WTC11 (cell line): ENCODE data around the gene TRIM9.

Source experiments
- E2F4 ChIP-seq: sonication (generic); formaldehyde crosslinking; IDR thresholded peaks from 2 replicates; pipeline ENCODE4 v1.8.1; 2022; ENCODE audit warnings: low read depth, mild to moderate bottlenecking, moderate library complexity, missing genetic modification reagents, borderline replicate concordance
- IRF2 ChIP-seq: sonication (generic); formaldehyde crosslinking; IDR thresholded peaks from 2 replicates; pipeline ENCODE4 v1.8.0; 2022; ENCODE audit warnings: low read depth, missing genetic modification reagents, borderline replicate concordance
- NR2C2 ChIP-seq: sonication (generic); formaldehyde crosslinking; IDR thresholded peaks from 2 replicates; pipeline ENCODE4 v1.8.0; 2022; ENCODE audit warnings: mild to moderate bottlenecking, missing genetic modification reagents
- NR3C1 ChIP-seq: sonication (generic); formaldehyde crosslinking; conservative IDR thresholded peaks from 2 replicates; pipeline ENCODE4 v1.8.1; 2023; ENCODE audit warnings: low read depth, mild to moderate bottlenecking, missing genetic modification reagents
- SP1 ChIP-seq: sonication (generic); formaldehyde crosslinking; conservative IDR thresholded peaks from 2 replicates; pipeline ENCODE4 v1.8.1; 2022; ENCODE audit warnings: missing genetic modification reagents
- TCF7 ChIP-seq: sonication (generic); formaldehyde crosslinking; IDR thresholded peaks from 2 replicates; pipeline ENCODE4 v1.8.0; 2022; ENCODE audit warnings: mild to moderate bottlenecking, low read depth, missing genetic modification reagents, moderate library complexity
- TP53 ChIP-seq: sonication (generic); formaldehyde crosslinking; IDR thresholded peaks from 2 replicates; pipeline ENCODE4 v1.8.1; 2023; ENCODE audit warnings: mild to moderate bottlenecking, missing genetic modification reagents
- USF2 ChIP-seq: sonication (generic); formaldehyde crosslinking; IDR thresholded peaks from 2 replicates; pipeline ENCODE4 v1.8.1; 2023; ENCODE audit warnings: mild to moderate bottlenecking, missing genetic modification reagents, moderate library complexity
- ZNF121 ChIP-seq: sonication (generic); formaldehyde crosslinking; IDR thresholded peaks from 2 replicates; pipeline ENCODE4 v1.8.0; 2023; ENCODE audit warnings: missing genetic modification reagents
- ZNF232 ChIP-seq: sonication (generic); formaldehyde crosslinking; IDR thresholded peaks from 2 replicates; pipeline ENCODE4 v1.8.0; 2022; ENCODE audit warnings: mild to moderate bottlenecking, missing genetic modification reagents
- ZNF263 ChIP-seq: sonication (generic); formaldehyde crosslinking; IDR thresholded peaks from 2 replicates; pipeline ENCODE4 v1.8.1; 2022; ENCODE audit warnings: low read depth, mild to moderate bottlenecking, moderate library complexity, missing genetic modification reagents
- TF ChIP-seq, protein P1 (sequence below): fragments of 200-600 bp; IDR thresholded peaks from 2 replicates; pipeline ENCODE4 v1.8.0; 2022; ENCODE audit warnings: antibody characterized with exemption

- TF ChIP-seq ZNF232 (CRISPR knock-in tag) (no peak), NR2C2 (no peak), ZNF121 (CRISPR knock-in tag) (no peak), TP53 (no peak), E2F4 (CRISPR knock-in tag) (no peak), SP1 (CRISPR knock-in tag) (no peak), TCF7 (CRISPR knock-in tag) (no peak), ZNF263 (CRISPR knock-in tag) (no peak), USF2 (CRISPR knock-in tag) (no peak), IRF2 (CRISPR knock-in tag) (no peak), NR3C1 (CRISPR knock-in tag) (no peak)
- TF ChIP-seq, protein P1, sequence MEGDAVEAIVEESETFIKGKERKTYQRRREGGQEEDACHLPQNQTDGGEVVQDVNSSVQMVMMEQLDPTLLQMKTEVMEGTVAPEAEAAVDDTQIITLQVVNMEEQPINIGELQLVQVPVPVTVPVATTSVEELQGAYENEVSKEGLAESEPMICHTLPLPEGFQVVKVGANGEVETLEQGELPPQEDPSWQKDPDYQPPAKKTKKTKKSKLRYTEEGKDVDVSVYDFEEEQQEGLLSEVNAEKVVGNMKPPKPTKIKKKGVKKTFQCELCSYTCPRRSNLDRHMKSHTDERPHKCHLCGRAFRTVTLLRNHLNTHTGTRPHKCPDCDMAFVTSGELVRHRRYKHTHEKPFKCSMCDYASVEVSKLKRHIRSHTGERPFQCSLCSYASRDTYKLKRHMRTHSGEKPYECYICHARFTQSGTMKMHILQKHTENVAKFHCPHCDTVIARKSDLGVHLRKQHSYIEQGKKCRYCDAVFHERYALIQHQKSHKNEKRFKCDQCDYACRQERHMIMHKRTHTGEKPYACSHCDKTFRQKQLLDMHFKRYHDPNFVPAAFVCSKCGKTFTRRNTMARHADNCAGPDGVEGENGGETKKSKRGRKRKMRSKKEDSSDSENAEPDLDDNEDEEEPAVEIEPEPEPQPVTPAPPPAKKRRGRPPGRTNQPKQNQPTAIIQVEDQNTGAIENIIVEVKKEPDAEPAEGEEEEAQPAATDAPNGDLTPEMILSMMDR, result no peak
These were observed 12.6 kb downstream of the TRIM9 start for GRCh38 chr14:51082349-51082748.
